Measurements from ENCODE around the gene P4HA1.
"Not testable (repeated sequence)": the region's sequence is repeated elsewhere in the genome, so short reads cannot be mapped to it uniquely, and the experiment has no call there.

Gene P4HA1

GRCh38 chr10:73096449-73097304, at the start of gene P4HA1:
Gene P4HA1 (minus strand): TSS chr10:73096866. CDS start chr10:73074883, 21,983 bp downstream.
- peak; percentile 92 for FAIRE-seq

GRCh38 chr10:73141603-73142002, 44.9 kb upstream of the P4HA1 start:
- no peak for FAIRE-seq

GRCh38 chr10:73139251-73139650, 42.6 kb upstream of the P4HA1 start:
- no peak for FAIRE-seq

- FAIRE-seq: no peak
Measured at GRCh38 chr10:73136627-73137026, 40.0 kb upstream of the P4HA1 start.

GRCh38 chr10:73134727-73135126, 38.1 kb upstream of the P4HA1 start:
- FAIRE-seq: no peak

- no peak for FAIRE-seq
Measured at GRCh38 chr10:73131913-73132686, 35.4 kb upstream of the P4HA1 start.

- no peak for FAIRE-seq
Measured at GRCh38 chr10:73131301-73131700, 34.6 kb upstream of the P4HA1 start.

GRCh38 chr10:73126343-73126742, 29.7 kb upstream of the P4HA1 start:
- FAIRE-seq: no peak

- FAIRE-seq: no peak
Measured at GRCh38 chr10:73119952-73120351, 23.3 kb upstream of the P4HA1 start.

- no peak for FAIRE-seq
Measured at GRCh38 chr10:73119457-73119856, 22.8 kb upstream of the P4HA1 start.

- no peak for FAIRE-seq
Measured at GRCh38 chr10:73117976-73118743, 21.5 kb upstream of the P4HA1 start.

- no peak for FAIRE-seq
Measured at GRCh38 chr10:73116017-73116416, 19.4 kb upstream of the P4HA1 start.

GRCh38 chr10:73113551-73113950, 16.9 kb upstream of the P4HA1 start:
- FAIRE-seq: no peak

GRCh38 chr10:73112032-73112431, 15.4 kb upstream of the P4HA1 start:
- FAIRE-seq: not testable (repeated sequence)

- no peak for FAIRE-seq
Measured at GRCh38 chr10:73110345-73110849, 13.7 kb upstream of the P4HA1 start, which contains the start of gene NUDT13. Gene NUDT13 (plus strand): TSS chr10:73110455. CDS start chr10:73114366, 3,911 bp downstream.

GRCh38 chr10:73109248-73109652, 12.6 kb upstream of the P4HA1 start:
- FAIRE-seq: not testable (repeated sequence)

GRCh38 chr10:73106301-73106700, 9.6 kb upstream of the P4HA1 start:
- FAIRE-seq: no peak

GRCh38 chr10:73099141-73099540, 2.5 kb upstream of the P4HA1 start:
- FAIRE-seq: no peak

- FAIRE-seq: no peak
Measured at GRCh38 chr10:73097305-73097670, 622 bp upstream of the P4HA1 start.

GRCh38 chr10:73096041-73096448, 621 bp downstream of the P4HA1 start:
- no peak for FAIRE-seq

- no peak for FAIRE-seq
Measured at GRCh38 chr10:73095481-73096021, 1.1 kb downstream of the P4HA1 start.

- peak; percentile 66 for FAIRE-seq
Measured at GRCh38 chr10:73094986-73095480, 1.6 kb downstream of the P4HA1 start.

All from G401.6 (cell line).